K562 (cell line): ENCODE results near the gene REC8. TPM values are rescaled to one million over a fixed set of nuclear protein-coding genes. Genes with fewer than 3 reads are reported as not detected.
A peak's percentile ranks its signal among the peaks of the same experiment; 100 is the strongest.

Experiments
- ATAC-seq: fragments of 200-7000 bp; cut with Tn5 transposase; 3 replicates; pipeline ENCODE4 v1.9.1; 2020; ENCODE audit warnings: moderate library complexity
- BruUV-seq: library from RNA; stranded (reverse); fragments of 400-500 nt; replicated peaks from 2 replicates; lab custom pipeline; 2021; lab: Mats Ljungman, UMichigan
- CTCF ChIA-PET: fragments of 300-600 bp; formaldehyde crosslinking; extraction: SDS; loops from one replicate; lab custom pipeline; 2021; ENCODE audit warnings: low intra/inter-chr PET ratio; lab: Yijun Ruan, JAX
- POLR2A ChIA-PET: fragments of 300-600, 350-650 bp; sonication (Branson Sonifier 250); formaldehyde crosslinking; extraction: SDS; loops from one replicate; lab custom pipeline; 2021; ENCODE audit warnings: antibody characterized with exemption, inconsistent platforms; lab: Yijun Ruan, JAX
- DNase-seq, 4 experiments: peaks; one replicate each; pipeline versions ENCODE4 v3.0.0 to v3.0.0-alpha.2; 2011 to 2018; ENCODE audit warnings: low spot score in 3 of 4, mixed read lengths in 3 of 4; ENCODE audit errors: extremely low read depth in 1 of 4
- FAIRE-seq: peaks from 2 replicates; lab custom pipeline; 2011; peaks lifted over from hg19 to GRCh38; lab: Jason Lieb, UNC
- H2AFZ ChIP-seq: 2 replicates; pipeline ENCODE4 v1.6.0; 2011; ENCODE audit warnings: low read depth, low read length, control low read depth, inconsistent platforms
- H3K27ac ChIP-seq: fragments of 200-600 bp; 3 replicates; pipeline ENCODE4 v1.8.0; 2011; ENCODE audit warnings: low read depth, mild to moderate bottlenecking, control low read depth, inconsistent platforms, low read length, moderate library complexity, mixed read lengths; ENCODE audit errors: extremely low read depth
- H3K27me3 ChIP-seq, 2 experiments: fragments of 300-600 bp in 1 of 2; 2 replicates in 1 of 2; 3 replicates in 1 of 2; pipeline versions ENCODE4 v1.6.0 to v1.8.0; 2011; ENCODE audit warnings: inconsistent platforms in 2 of 2, low read length in 2 of 2, mild to moderate bottlenecking in 1 of 2, mixed read lengths in 1 of 2, moderate library complexity in 1 of 2; ENCODE audit not compliant: control insufficient read depth in 2 of 2, insufficient read depth in 2 of 2
- H3K36me3 ChIP-seq: fragments of 300-600 bp; 3 replicates; pipeline ENCODE4 v1.8.0; 2011; ENCODE audit warnings: mild to moderate bottlenecking, low read length, inconsistent platforms; ENCODE audit not compliant: control insufficient read depth, insufficient read depth
- H3K4me1 ChIP-seq, 2 experiments: fragments of 200-600 bp in 1 of 2; replicated peaks in 1 of 2; 2 replicates in 1 of 2; 3 replicates in 1 of 2; pipeline versions ENCODE4 v1.5.1 to v1.8.0; 2011; ENCODE audit warnings: inconsistent platforms in 2 of 2, low read length in 2 of 2, mild to moderate bottlenecking in 1 of 2, mixed read lengths in 1 of 2, moderate library complexity in 1 of 2; ENCODE audit not compliant: control insufficient read depth in 2 of 2, insufficient read depth in 2 of 2
- H3K4me2 ChIP-seq: 2 replicates; pipeline ENCODE4 v1.6.1; 2011; ENCODE audit warnings: low read length, control low read depth, inconsistent platforms, mixed read lengths; ENCODE audit not compliant: insufficient read depth
- H3K4me3 ChIP-seq: fragments of 200-600 bp; sonication (generic), shearing (Covaris generic); 2 replicates; pipeline ENCODE4 v1.5.1; 2016; ENCODE audit warnings: control low read depth, inconsistent platforms
- H3K79me2 ChIP-seq: fragments of 200-600 bp; 3 replicates; pipeline ENCODE4 v1.8.0; 2011; ENCODE audit warnings: low read length, inconsistent platforms; ENCODE audit not compliant: control insufficient read depth, insufficient read depth
- H3K9ac ChIP-seq, 2 experiments: 2 replicates each; pipeline versions ENCODE4 v1.6.0 to v1.6.1; 2011; ENCODE audit warnings: low read depth in 2 of 2, low read length in 2 of 2, control low read depth in 1 of 2, inconsistent platforms in 1 of 2, mild to moderate bottlenecking in 1 of 2, mixed read lengths in 1 of 2; ENCODE audit not compliant: insufficient read depth in 1 of 2
- H3K9me1 ChIP-seq: one replicate; pipeline ENCODE4 v1.6.0; 2011; ENCODE audit warnings: inconsistent platforms, mild to moderate bottlenecking, low read length, moderate library complexity; ENCODE audit not compliant: control insufficient read depth, insufficient read depth
- H3K9me3 ChIP-seq: replicated peaks from 2 replicates; pipeline ENCODE4 v1.5.1; 2011; ENCODE audit warnings: low read depth, low read length, inconsistent platforms; ENCODE audit not compliant: control insufficient read depth, insufficient read depth
- H4K20me1 ChIP-seq: replicated peaks from 2 replicates; pipeline ENCODE4 v1.6.1; 2011; ENCODE audit warnings: low read length, inconsistent platforms, mixed read lengths; ENCODE audit not compliant: control insufficient read depth, insufficient read depth
- CREB1 ChIP-seq, 2 experiments: sonication (generic) in 1 of 2; formaldehyde crosslinking in 1 of 2; IDR thresholded peaks; 2 replicates each; pipeline versions ENCODE4 v1.6.1 to v1.8.0; 2012 to 2022; ENCODE audit warnings: inconsistent platforms in 1 of 2, mild to moderate bottlenecking in 1 of 2, missing genetic modification reagents in 1 of 2, moderate library complexity in 1 of 2
- RHOXF2B ChIP-seq: fragments of 250-450 bp; sonication (Bioruptor Pico); conservative IDR thresholded peaks from 2 replicates; pipeline ENCODE4 v1.5.1; 2021
- ZNF121 ChIP-seq: sonication (generic); formaldehyde crosslinking; conservative IDR thresholded peaks from 2 replicates; pipeline ENCODE4 v1.8.0; 2022; ENCODE audit warnings: missing genetic modification reagents
- WGBS: fragments of 100-300 bp; shearing (Covaris generic); methylation state at CpG from one replicate; pipeline ENCODE4 v1.1.6; 2016; ENCODE audit warnings: low coverage, mixed read lengths; ENCODE audit not compliant: insufficient coverage; ENCODE audit errors: missing lambda C conversion rate; 5-methylcytosine and 5-hydroxymethylcytosine counted together
- in situ Hi-C: fragments of 300-500 bp; cut with MboI; formaldehyde crosslinking; loops from 4 replicates; pipeline ENCODE4 v1.15.0; 2018; ENCODE audit warnings: inconsistent platforms, mixed read lengths
- intact Hi-C: fragments of 100-400 bp; cut with micrococcal nuclease; formaldehyde crosslinking; loops from 2 replicates; pipeline ENCODE4 v1.14.2; 2022
- polyA plus RNA-seq, 8 experiments: library from polyadenylated mRNA; depleted of rRNA in 4 of 8; stranded (reverse) in 5 of 8; unstranded in 3 of 8; fragments of >200 nt; fragmentation: Nextera tagmentation in 2 of 8; fragmentation: Illumina TruSeq in 1 of 8; extraction: Ambion mirVana in 2 of 8; extraction: Trizol in 1 of 8; gene quantifications; 2 replicates each; pipeline versions ENCODE4 v1.2.1 to v1.2.3, GENCODE V29; 2011 to 2014; ENCODE audit warnings: inconsistent platforms in 1 of 8, missing spikeins in 1 of 8
- total RNA-seq, 7 experiments: library from RNA; depleted of rRNA in 6 of 7; stranded (reverse); fragments of >200 nt in 6 of 7; fragmentation: Illumina TruSeq in 2 of 7; extraction: Trizol in 2 of 7; gene quantifications; 2 replicates each; pipeline versions ENCODE4 v1.2.1 to v1.2.3, GENCODE V29; 2011 to 2021; ENCODE audit warnings: low replicate concordance in 1 of 7
- TF ChIP-seq, protein P1 (sequence below): sonication (generic); formaldehyde crosslinking; IDR thresholded peaks from 2 replicates; pipeline ENCODE4 v1.8.1; 2023; ENCODE audit warnings: missing genetic modification reagents, mild to moderate bottlenecking, borderline replicate concordance
- TF ChIP-seq, protein P2 (sequence below), 2 experiments: fragments of 450-650 bp; formaldehyde crosslinking in 1 of 2; IDR thresholded peaks; 2 replicates each; pipeline versions ENCODE4 v1.4.0 to v1.6.1; 2014 to 2020; ENCODE audit warnings: mild to moderate bottlenecking in 2 of 2, borderline replicate concordance in 1 of 2, low read depth in 1 of 2

Gene REC8
- total and polyA plus RNA-seq, 9 of the 15 experiments (the other 6 are each of a cell fraction or from before 2014, with no cell fraction given), result 0.11 to 2.5 (median 0.85) TPM

DNA sequence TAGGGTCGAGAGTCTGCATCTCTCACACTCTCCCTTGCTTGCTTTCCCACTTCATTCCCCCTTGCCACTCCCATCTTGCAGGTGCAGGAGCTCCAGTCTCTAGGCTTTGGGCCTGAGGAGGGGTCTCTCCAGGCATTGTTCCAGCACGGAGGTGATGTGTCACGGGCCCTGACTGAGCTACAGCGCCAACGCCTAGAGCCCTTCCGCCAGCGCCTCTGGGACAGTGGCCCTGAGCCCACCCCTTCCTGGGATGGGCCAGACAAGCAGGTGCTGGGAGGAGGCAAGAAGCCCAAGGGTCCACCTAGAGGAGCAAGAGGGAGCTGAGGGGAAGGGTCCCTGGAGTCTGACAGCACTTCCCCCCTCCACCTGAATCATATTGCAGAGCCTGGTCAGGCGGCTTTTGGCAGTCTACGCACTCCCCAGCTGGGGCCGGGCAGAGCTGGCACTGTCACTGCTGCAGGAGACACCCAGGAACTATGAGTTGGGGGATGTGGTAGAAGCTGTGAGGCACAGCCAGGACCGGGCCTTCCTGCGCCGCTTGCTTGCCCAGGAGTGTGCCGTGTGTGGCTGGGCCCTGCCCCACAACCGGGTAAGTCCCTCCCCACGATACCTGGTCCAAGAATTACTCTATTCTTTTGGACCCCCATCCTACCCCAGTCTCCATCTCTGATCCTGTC is 20.3 kb upstream of the REC8 start (continued):
- TF ChIP-seq, protein P1, sequence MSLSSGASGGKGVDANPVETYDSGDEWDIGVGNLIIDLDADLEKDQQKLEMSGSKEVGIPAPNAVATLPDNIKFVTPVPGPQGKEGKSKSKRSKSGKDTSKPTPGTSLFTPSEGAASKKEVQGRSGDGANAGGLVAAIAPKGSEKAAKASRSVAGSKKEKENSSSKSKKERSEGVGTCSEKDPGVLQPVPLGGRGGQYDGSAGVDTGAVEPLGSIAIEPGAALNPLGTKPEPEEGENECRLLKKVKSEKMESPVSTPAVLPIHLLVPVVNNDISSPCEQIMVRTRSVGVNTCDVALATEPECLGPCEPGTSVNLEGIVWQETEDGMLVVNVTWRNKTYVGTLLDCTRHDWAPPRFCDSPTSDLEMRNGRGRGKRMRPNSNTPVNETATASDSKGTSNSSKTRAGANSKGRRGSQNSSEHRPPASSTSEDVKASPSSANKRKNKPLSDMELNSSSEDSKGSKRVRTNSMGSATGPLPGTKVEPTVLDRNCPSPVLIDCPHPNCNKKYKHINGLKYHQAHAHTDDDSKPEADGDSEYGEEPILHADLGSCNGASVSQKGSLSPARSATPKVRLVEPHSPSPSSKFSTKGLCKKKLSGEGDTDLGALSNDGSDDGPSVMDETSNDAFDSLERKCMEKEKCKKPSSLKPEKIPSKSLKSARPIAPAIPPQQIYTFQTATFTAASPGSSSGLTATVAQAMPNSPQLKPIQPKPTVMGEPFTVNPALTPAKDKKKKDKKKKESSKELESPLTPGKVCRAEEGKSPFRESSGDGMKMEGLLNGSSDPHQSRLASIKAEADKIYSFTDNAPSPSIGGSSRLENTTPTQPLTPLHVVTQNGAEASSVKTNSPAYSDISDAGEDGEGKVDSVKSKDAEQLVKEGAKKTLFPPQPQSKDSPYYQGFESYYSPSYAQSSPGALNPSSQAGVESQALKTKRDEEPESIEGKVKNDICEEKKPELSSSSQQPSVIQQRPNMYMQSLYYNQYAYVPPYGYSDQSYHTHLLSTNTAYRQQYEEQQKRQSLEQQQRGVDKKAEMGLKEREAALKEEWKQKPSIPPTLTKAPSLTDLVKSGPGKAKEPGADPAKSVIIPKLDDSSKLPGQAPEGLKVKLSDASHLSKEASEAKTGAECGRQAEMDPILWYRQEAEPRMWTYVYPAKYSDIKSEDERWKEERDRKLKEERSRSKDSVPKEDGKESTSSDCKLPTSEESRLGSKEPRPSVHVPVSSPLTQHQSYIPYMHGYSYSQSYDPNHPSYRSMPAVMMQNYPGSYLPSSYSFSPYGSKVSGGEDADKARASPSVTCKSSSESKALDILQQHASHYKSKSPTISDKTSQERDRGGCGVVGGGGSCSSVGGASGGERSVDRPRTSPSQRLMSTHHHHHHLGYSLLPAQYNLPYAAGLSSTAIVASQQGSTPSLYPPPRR, result no peak
- TF ChIP-seq CREB1 (IDR thresholded peaks at IDR 0.05) (no peak), CREB1 (CRISPR knock-in tag; IDR thresholded peaks at IDR 0.05) (no peak)

DNA sequence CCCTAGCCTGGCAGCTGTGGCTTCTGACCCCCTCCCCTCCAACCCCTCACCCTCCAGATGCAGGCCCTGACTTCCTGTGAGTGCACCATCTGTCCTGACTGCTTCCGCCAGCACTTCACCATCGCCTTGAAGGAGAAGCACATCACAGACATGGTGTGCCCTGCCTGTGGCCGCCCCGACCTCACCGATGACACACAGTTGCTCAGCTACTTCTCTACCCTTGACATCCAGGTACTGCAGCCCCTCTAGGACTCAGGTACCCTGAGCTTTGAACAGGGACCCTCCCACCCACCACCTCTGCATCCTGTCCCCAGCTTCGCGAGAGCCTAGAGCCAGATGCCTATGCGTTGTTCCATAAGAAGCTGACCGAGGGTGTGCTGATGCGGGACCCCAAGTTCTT is 16.8 kb upstream of the REC8 start:
- no peaks in the 10 kb centered on the region for H3K9me3 ChIP-seq
- H3K27ac ChIP-seq, result no peak overlapping the region
- ChIA-PET POLR2A (interaction anchor here (1.2 to 1.3 kb wide), 2 partner anchors 8 to 19 kb away, joined by 3 to 4 read pairs; partner anchors contain the start of genes PSME1 and PSME2), CTCF (no interaction called here)
- intact Hi-C loops, result no loop called here
- no peak overlapping the region for H3K4me2 ChIP-seq
- DNase-seq, result no peak
- WGBS, result 98% methylated on average over 10 of the region's 10 CpGs
- no peaks in the 10 kb centered on the region for H4K20me1 ChIP-seq
- H3K27me3 ChIP-seq, result no peaks in the 10 kb centered on the region
- H3K79me2 ChIP-seq, result no peaks in the 10 kb centered on the region
- H3K4me1 ChIP-seq, result peaks cover 0 to 11% of the 10 kb centered on the region in 2 experiments; a peak in 2 of 5 replicates
- no peak for FAIRE-seq
- peaks cover 68% of the 10 kb centered on the region; the same call in 2 of the 3 replicates for H3K36me3 ChIP-seq
- no peak overlapping the region for H3K4me3 ChIP-seq
- H2AFZ ChIP-seq, result no peak overlapping the region
- no peak for ATAC-seq
- BruUV-seq, result no TSS peak
- no peaks in the 10 kb centered on the region for H3K9me1 ChIP-seq
- 0 out of 4 replicates have a peak overlapping the region, but pooled peaks of 1 of the 2 experiments have one; percentile 35 for H3K9ac ChIP-seq
- in situ Hi-C loops, result no loop called here
- TF ChIP-seq ZNF121 (no peak), RHOXF2B (CRISPR knock-in tag) (no peak)
- TF ChIP-seq, protein P2, sequence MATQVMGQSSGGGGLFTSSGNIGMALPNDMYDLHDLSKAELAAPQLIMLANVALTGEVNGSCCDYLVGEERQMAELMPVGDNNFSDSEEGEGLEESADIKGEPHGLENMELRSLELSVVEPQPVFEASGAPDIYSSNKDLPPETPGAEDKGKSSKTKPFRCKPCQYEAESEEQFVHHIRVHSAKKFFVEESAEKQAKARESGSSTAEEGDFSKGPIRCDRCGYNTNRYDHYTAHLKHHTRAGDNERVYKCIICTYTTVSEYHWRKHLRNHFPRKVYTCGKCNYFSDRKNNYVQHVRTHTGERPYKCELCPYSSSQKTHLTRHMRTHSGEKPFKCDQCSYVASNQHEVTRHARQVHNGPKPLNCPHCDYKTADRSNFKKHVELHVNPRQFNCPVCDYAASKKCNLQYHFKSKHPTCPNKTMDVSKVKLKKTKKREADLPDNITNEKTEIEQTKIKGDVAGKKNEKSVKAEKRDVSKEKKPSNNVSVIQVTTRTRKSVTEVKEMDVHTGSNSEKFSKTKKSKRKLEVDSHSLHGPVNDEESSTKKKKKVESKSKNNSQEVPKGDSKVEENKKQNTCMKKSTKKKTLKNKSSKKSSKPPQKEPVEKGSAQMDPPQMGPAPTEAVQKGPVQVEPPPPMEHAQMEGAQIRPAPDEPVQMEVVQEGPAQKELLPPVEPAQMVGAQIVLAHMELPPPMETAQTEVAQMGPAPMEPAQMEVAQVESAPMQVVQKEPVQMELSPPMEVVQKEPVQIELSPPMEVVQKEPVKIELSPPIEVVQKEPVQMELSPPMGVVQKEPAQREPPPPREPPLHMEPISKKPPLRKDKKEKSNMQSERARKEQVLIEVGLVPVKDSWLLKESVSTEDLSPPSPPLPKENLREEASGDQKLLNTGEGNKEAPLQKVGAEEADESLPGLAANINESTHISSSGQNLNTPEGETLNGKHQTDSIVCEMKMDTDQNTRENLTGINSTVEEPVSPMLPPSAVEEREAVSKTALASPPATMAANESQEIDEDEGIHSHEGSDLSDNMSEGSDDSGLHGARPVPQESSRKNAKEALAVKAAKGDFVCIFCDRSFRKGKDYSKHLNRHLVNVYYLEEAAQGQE (IDR thresholded peaks at IDR 0.05; ENCODE audit: borderline replicate concordance), result no peak
- TF ChIP-seq, protein P2 (CRISPR knock-in tag; IDR thresholded peaks at IDR 0.05; ENCODE audit: low read depth), result no peak
